Bronchial epithelial cell (primary cell): Measurements from ENCODE around the gene TAMALIN. TPM values are rescaled to one million over a fixed set of nuclear protein-coding genes. Genes with fewer than 3 reads are reported as not detected.

Experiments
- DNase-seq: peaks from one replicate; pipeline ENCODE4 v3.0.0-alpha.2; 2010; ENCODE audit warnings: low read depth
- FAIRE-seq: peaks from 2 replicates; lab custom pipeline; 2011; peaks lifted over from hg19 to GRCh38; lab: Jason Lieb, UNC
- H3K27me3 ChIP-seq: 2 replicates; pipeline ENCODE4 v1.5.1; 2011; ENCODE audit warnings: low read length; ENCODE audit not compliant: control insufficient read depth, insufficient read depth
- H3K36me3 ChIP-seq: 2 replicates; pipeline ENCODE4 v1.5.1; 2011; ENCODE audit warnings: low read length; ENCODE audit not compliant: control insufficient read depth, insufficient read depth
- H3K4me3 ChIP-seq: 2 replicates; pipeline ENCODE4 v1.5.1; 2011; ENCODE audit warnings: mild to moderate bottlenecking, low read depth, low read length, control low read depth
- CTCF ChIP-seq: IDR thresholded peaks from 2 replicates; pipeline ENCODE4 v1.5.1; 2011; ENCODE audit warnings: mild to moderate bottlenecking, moderate library complexity, low read length, control low read depth, inconsistent platforms; ENCODE audit not compliant: insufficient read depth, severe bottlenecking
- total RNA-seq: library from RNA; depleted of rRNA; stranded (reverse); fragments of >200 nt; gene quantifications from 2 replicates; pipeline ENCODE4 v1.2.1, GENCODE V29; 2014

Gene TAMALIN
- total RNA-seq, 1 donor from 2014 or later = not detected

GRCh38 chr12:52037248-52037861 is 30.6 kb downstream of the TAMALIN start:
- Histone ChIP-seq H3K36me3 (no peaks in the 10 kb centered on the region), H3K27me3 (no peaks in the 10 kb centered on the region), H3K4me3 (peak overlapping the region; percentile 28)
- DNase-seq = no peak
- no peak for FAIRE-seq
- no peak for TF ChIP-seq CTCF

GRCh38 chr12:52038447-52038846 is 31.7 kb downstream of the TAMALIN start:
- H3K27me3 ChIP-seq = no peaks in the 10 kb centered on the region
- no peaks in the 10 kb centered on the region for H3K36me3 ChIP-seq
- DNase-seq (no peak), FAIRE-seq (no peak)
- TF ChIP-seq CTCF = no peak
- H3K4me3 ChIP-seq = no peak overlapping the region

- Histone ChIP-seq H3K36me3 (no peaks in the 10 kb centered on the region), H3K27me3 (no peaks in the 10 kb centered on the region), H3K4me3 (no peak overlapping the region)
- DNase-seq (no peak), FAIRE-seq (no peak)
- TF ChIP-seq CTCF = no peak
Measured at GRCh38 chr12:52041035-52041434, 34.3 kb downstream of the TAMALIN start.

GRCh38 chr12:52041695-52042123 is 35.0 kb downstream of the TAMALIN start:
- H3K36me3 ChIP-seq = no peaks in the 10 kb centered on the region
- no peak overlapping the region for H3K4me3 ChIP-seq
- no peak for DNase-seq
- no peak for TF ChIP-seq CTCF
- no peak for FAIRE-seq
- no peaks in the 10 kb centered on the region for H3K27me3 ChIP-seq

GRCh38 chr12:52042706-52043385 is 36.1 kb downstream of the TAMALIN start:
- Histone ChIP-seq H3K4me3 (no peak overlapping the region), H3K36me3 (no peaks in the 10 kb centered on the region), H3K27me3 (no peaks in the 10 kb centered on the region)
- no peak for FAIRE-seq
- no peak for DNase-seq
- TF ChIP-seq CTCF = no peak
